IMR-90 (cell line): ENCODE measurements around the gene RNU5D-1. TPM values are rescaled to one million over a fixed set of nuclear protein-coding genes. Genes with fewer than 3 reads are reported as not detected.

Experiments used
- ATAC-seq: fragments of 200-7000 bp; cut with Tn5 transposase; 2 replicates; pipeline ENCODE4 v1.9.1; 2020; ENCODE audit warnings: low read depth, mild to moderate bottlenecking, moderate library complexity
- BruUV-seq: library from RNA; stranded (reverse); fragments of 400-500 nt; replicated peaks from 2 replicates; lab custom pipeline; 2021; lab: Mats Ljungman, UMichigan
- CTCF ChIA-PET: fragments of 300-600 bp; formaldehyde crosslinking; extraction: SDS; loops from one replicate; lab custom pipeline; 2021; ENCODE audit warnings: antibody characterized with exemption; lab: Yijun Ruan, JAX
- POLR2A ChIA-PET: fragments of 300-600 bp; sonication (Branson Sonifier 250); formaldehyde crosslinking; loops from one replicate; lab custom pipeline; 2022; ENCODE audit warnings: antibody characterized with exemption; ENCODE audit not compliant: unreplicated experiment; lab: Charles Lee
- DNase-seq: peaks from one replicate; pipeline ENCODE4 v3.0.0; 2013
- H2AFZ ChIP-seq: replicated peaks from 2 replicates; pipeline ENCODE3; 2013; ENCODE audit warnings: low read length, mild to moderate bottlenecking; ENCODE audit not compliant: poor library complexity
- H2AK5ac ChIP-seq: 2 replicates; pipeline ENCODE4 v1.6.1; 2013; ENCODE audit warnings: low read depth, low read length, inconsistent platforms
- H2AK9ac ChIP-seq: replicated peaks from 2 replicates; pipeline ENCODE3; 2013; ENCODE audit warnings: mild to moderate bottlenecking, low read depth, low read length, moderate library complexity; ENCODE audit not compliant: poor library complexity
- H2BK120ac ChIP-seq: 2 replicates; pipeline ENCODE4 v1.6.1; 2013; ENCODE audit warnings: low read depth, low read length, inconsistent platforms
- H2BK15ac ChIP-seq: 3 replicates; pipeline ENCODE4 v1.6.1; 2013; ENCODE audit warnings: low read depth, low read length, inconsistent platforms
- H2BK20ac ChIP-seq: 2 replicates; pipeline ENCODE4 v1.6.1; 2013; ENCODE audit warnings: low read depth, mild to moderate bottlenecking, inconsistent platforms, low read length, moderate library complexity
- H2BK5ac ChIP-seq: 2 replicates; pipeline ENCODE4 v1.6.1; 2013; ENCODE audit warnings: mild to moderate bottlenecking, low read depth, low read length, inconsistent platforms; ENCODE audit not compliant: poor library complexity, severe bottlenecking
- H3K14ac ChIP-seq: replicated peaks from 2 replicates; pipeline ENCODE4 v1.6.1; 2013; ENCODE audit warnings: low read depth, low read length, inconsistent platforms
- H3K18ac ChIP-seq: 2 replicates; pipeline ENCODE4 v1.6.1; 2013; ENCODE audit warnings: low read depth, low read length, control low read depth
- H3K23ac ChIP-seq: 2 replicates; pipeline ENCODE4 v1.6.1; 2013; ENCODE audit warnings: low read depth, low read length, inconsistent platforms
- H3K27ac ChIP-seq: 2 replicates; pipeline ENCODE4 v1.5.1; 2013; ENCODE audit warnings: mild to moderate bottlenecking, control low read depth, low read length; ENCODE audit not compliant: insufficient read depth
- H3K27me3 ChIP-seq: 2 replicates; pipeline ENCODE4 v1.6.1; 2013; ENCODE audit warnings: low read length; ENCODE audit not compliant: control insufficient read depth, insufficient read depth
- H3K36me3 ChIP-seq: 2 replicates; pipeline ENCODE4 v1.6.1; 2013; ENCODE audit warnings: low read length, mixed read lengths; ENCODE audit not compliant: control insufficient read depth, insufficient read depth
- H3K4ac ChIP-seq: 2 replicates; pipeline ENCODE4 v1.6.1; 2013; ENCODE audit warnings: low read depth, low read length, inconsistent platforms
- H3K4me1 ChIP-seq: 2 replicates; pipeline ENCODE4 v1.6.1; 2013; ENCODE audit warnings: low read length, mixed read lengths; ENCODE audit not compliant: control insufficient read depth, insufficient read depth
- H3K4me2 ChIP-seq: 2 replicates; pipeline ENCODE4 v1.6.1; 2013; ENCODE audit warnings: low read depth, mild to moderate bottlenecking, control low read depth, low read length, moderate library complexity
- H3K4me3 ChIP-seq: 2 replicates; pipeline ENCODE4 v1.5.1; 2013; ENCODE audit warnings: low read depth, mild to moderate bottlenecking, control low read depth, low read length, moderate library complexity; ENCODE audit not compliant: insufficient read depth
- H3K56ac ChIP-seq: 2 replicates; pipeline ENCODE4 v1.6.1; 2013; ENCODE audit warnings: low read length, inconsistent platforms; ENCODE audit not compliant: insufficient read depth; ENCODE audit errors: extremely low read depth
- H3K79me1 ChIP-seq, 2 experiments: 2 replicates each; pipeline ENCODE4 v1.6.1; 2013; ENCODE audit warnings: low read length in 2 of 2, inconsistent platforms in 1 of 2, low read depth in 1 of 2
- H3K9ac ChIP-seq: 2 replicates; pipeline ENCODE4 v1.6.1; 2013; ENCODE audit warnings: low read depth, low read length, control low read depth
- H3K9me1 ChIP-seq: 2 replicates; pipeline ENCODE4 v1.6.1; 2013; ENCODE audit warnings: low read length, inconsistent platforms; ENCODE audit not compliant: insufficient read depth
- H3K9me3 ChIP-seq: 2 replicates; pipeline ENCODE4 v1.6.1; 2013; ENCODE audit warnings: low read length; ENCODE audit not compliant: control insufficient read depth, insufficient read depth
- H4K20me1 ChIP-seq: 2 replicates; pipeline ENCODE4 v1.6.1; 2013; ENCODE audit warnings: low read length, inconsistent platforms; ENCODE audit not compliant: insufficient read depth
- H4K5ac ChIP-seq: 2 replicates; pipeline ENCODE4 v1.6.1; 2013; ENCODE audit warnings: mild to moderate bottlenecking, low read depth, low read length, control low read depth
- H4K8ac ChIP-seq, 2 experiments: 2 replicates each; pipeline ENCODE4 v1.6.1; 2013; ENCODE audit warnings: low read depth in 2 of 2, low read length in 2 of 2, control low read depth in 1 of 2, inconsistent platforms in 1 of 2
- H4K91ac ChIP-seq: 2 replicates; pipeline ENCODE4 v1.6.1; 2013; ENCODE audit warnings: low read depth, low read length, inconsistent platforms; ENCODE audit not compliant: insufficient read depth
- POLR2A ChIP-seq: IDR thresholded peaks from 2 replicates; pipeline ENCODE4 v1.6.1; 2012; ENCODE audit warnings: mild to moderate bottlenecking, low read depth, low read length
- SMC3 ChIP-seq: fragments of 150-350 bp; IDR thresholded peaks from 2 replicates; pipeline ENCODE4 v1.6.1; 2016; ENCODE audit warnings: low read depth, mild to moderate bottlenecking, antibody characterized with exemption, low read length, moderate library complexity
- WGBS, 2 experiments: methylation state at CpG; one replicate each; pipeline versions ENCODE4 v1.1.5 to v1.1.7; 2013; ENCODE audit warnings: missing lambda C conversion rate in 2 of 2; ENCODE audit not compliant: insufficient read length in 1 of 2; ENCODE audit errors: extremely low coverage in 2 of 2; 5-methylcytosine and 5-hydroxymethylcytosine counted together
- dilution Hi-C: fragments of 300-500 bp; cut with HindIII; formaldehyde crosslinking; loops from one replicate; pipeline ENCODE4 v1.14.3; 2018; ENCODE audit warnings: low sequenced_read_pairs; ENCODE audit not compliant: unreplicated experiment
- in situ Hi-C: fragments of 300-500 bp; cut with MboI; formaldehyde crosslinking; loops from 3 replicates; pipeline ENCODE4 v1.14.3; 2019; ENCODE audit warnings: low sequenced_read_pairs, inconsistent platforms, mixed read lengths
- intact Hi-C: fragments of 100-400 bp; cut with micrococcal nuclease; formaldehyde crosslinking; loops from 2 replicates; pipeline ENCODE4 v1.10.0; 2022
- polyA plus RNA-seq, 3 experiments: library from polyadenylated mRNA; depleted of rRNA; stranded (reverse); fragments of >200 nt; gene quantifications; 2 replicates each; pipeline ENCODE4 v1.2.3, GENCODE V29; 2012; ENCODE audit warnings: low replicate concordance in 1 of 3
- total RNA-seq: library from RNA; depleted of rRNA; stranded (reverse); fragments of >200 nt; gene quantifications from 2 replicates; pipeline ENCODE4 v1.2.3, GENCODE V29; 2012

Gene RNU5D-1
- total and polyA plus RNA-seq, 2 of the 4 experiments (the other 2 are of a cell fraction), result not detected

DNA sequence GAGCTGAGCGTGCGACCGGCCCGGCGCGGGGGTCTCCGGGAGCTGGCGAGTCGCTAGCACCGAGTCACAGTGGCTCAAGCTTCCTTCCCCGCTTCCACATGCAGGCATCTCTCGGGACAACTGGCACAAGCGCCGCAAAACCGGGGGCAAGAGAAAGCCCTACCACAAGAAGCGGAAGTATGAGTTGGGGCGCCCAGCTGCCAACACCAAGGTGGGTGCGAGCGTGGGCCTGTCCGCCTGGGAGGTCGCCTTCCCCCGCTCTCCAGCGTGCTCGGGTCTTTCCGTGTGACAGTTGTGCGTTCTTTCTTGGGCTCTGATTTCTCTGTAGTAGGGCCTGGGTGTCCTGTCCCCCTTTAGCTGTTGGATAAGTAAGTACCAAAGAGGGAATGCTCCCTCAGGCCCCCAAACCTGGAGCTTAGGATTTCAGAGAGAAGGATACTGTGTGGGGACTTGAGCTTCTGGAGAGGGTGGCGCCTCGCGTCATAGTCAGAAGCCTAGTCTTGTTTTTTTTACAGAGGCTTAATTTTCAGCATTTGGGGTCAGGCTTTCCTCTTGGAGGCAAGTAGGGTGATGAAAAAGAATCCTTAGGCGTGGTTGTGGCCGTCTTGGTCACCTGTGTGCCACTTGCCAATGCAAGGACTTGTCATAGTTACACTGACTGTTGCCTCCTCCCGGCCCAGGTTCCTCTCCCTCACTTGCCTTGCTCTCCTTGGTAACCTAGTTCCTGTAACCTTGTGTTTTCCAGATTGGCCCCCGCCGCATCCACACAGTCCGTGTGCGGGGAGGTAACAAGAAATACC lies 45.2 kb upstream of the RNU5D-1 start:
- peak; percentile 10 for ATAC-seq
- Histone ChIP-seq H3K27ac (peak overlapping the region; percentile 80), H4K5ac (peak overlapping the region; percentile 9), H4K20me1 (peaks cover 49% of the 10 kb centered on the region), H2BK15ac (no peak overlapping the region), H3K4me3 (peak overlapping the region; percentile 78), H3K9me1 (peaks cover 19% of the 10 kb centered on the region), H3K79me1 (peaks cover 17 to 62% of the 10 kb centered on the region in 2 experiments), H2BK120ac (no peak overlapping the region), H3K36me3 (peaks cover 42% of the 10 kb centered on the region), H3K4ac (peak overlapping the region; percentile 92), H2AFZ (peak overlapping the region; percentile 96), H3K27me3 (no peaks in the 10 kb centered on the region), H2BK5ac (peak overlapping the region; percentile 75), H3K14ac (peak overlapping the region; percentile 93), H3K9me3 (no peaks in the 10 kb centered on the region), H3K4me1 (peaks cover 12% of the 10 kb centered on the region), H3K18ac (0 out of 2 replicates have a peak overlapping the region, but pooled peaks have one; percentile 9), H2AK9ac (peak overlapping the region; percentile 99), H3K4me2 (peak overlapping the region; percentile 98), H4K8ac (peak overlapping the region; percentile 48 to 50; a peak in 3 of 4 replicates), H3K23ac (peak overlapping the region; percentile 89), H3K56ac (peak overlapping the region; percentile 69), H2AK5ac (peak overlapping the region; percentile 95), H2BK20ac (no peak overlapping the region), H3K9ac (peak overlapping the region; percentile 98), H4K91ac (peak overlapping the region; percentile 80)
- CTCF ChIA-PET, result interaction anchor here (0.8 to 1.2 kb wide), 2 partner anchors 24 to 237 kb away, joined by 3 read pairs; partner anchors contain the start of gene PLK3
- in situ Hi-C loops (no loop called here), intact Hi-C loops (loop anchor here (2.0 kb wide), 2 partner anchors 37 to 45 kb away; partner anchors contain the start of genes KIF2C and RNU5D-1), dilution Hi-C loops (no loop called here)
- no peak for TF ChIP-seq SMC3
- TF ChIP-seq POLR2A, result 0 out of 2 replicates have a peak, but pooled peaks have one; percentile 18
- BruUV-seq, result no TSS peak
- POLR2A ChIA-PET, result interaction anchor here (0.5 to 0.9 kb wide), 4 partner anchors 8 to 745 kb away, joined by 3 to 5 read pairs (median 4); partner anchors contain the start of gene PLK3
- no peak for DNase-seq
- 3% methylated on average over 14 of the region's 36 CpGs; no CpG with 5 or more reads in 1 of the 2 experiments for WGBS, 2 experiments
